MCF 10A (cell line): ENCODE data around the gene PACSIN1. TPM values are rescaled to one million over a fixed set of nuclear protein-coding genes. Genes with fewer than 3 reads are reported as not detected.

ENCODE experiments used
- BruUV-seq: library from RNA; stranded (reverse); fragments of 400-500 nt; replicated peaks from 2 replicates; lab custom pipeline; 2021; lab: Mats Ljungman, UMichigan
- CTCF ChIA-PET: fragments of 300-600 bp; sonication (Branson Sonifier 250); formaldehyde crosslinking; extraction: SDS; loops from one replicate; lab custom pipeline; 2021; ENCODE audit warnings: antibody characterized with exemption, inconsistent platforms; lab: Yijun Ruan, JAX
- POLR2A ChIA-PET: fragments of 300-600, 350-650 bp; sonication (Branson Sonifier 250); formaldehyde crosslinking; extraction: SDS; loops from one replicate; lab custom pipeline; 2020; ENCODE audit warnings: antibody characterized with exemption, inconsistent platforms; lab: Yijun Ruan, JAX
- DNase-seq: peaks from one replicate; pipeline ENCODE4 v3.0.0-alpha.2; 2018; ENCODE audit not compliant: unreplicated experiment
- H3K27ac Mint-ChIP-seq: one replicate; pipeline ENCODE4 v1.8.0; 2022; ENCODE audit warnings: mild to moderate bottlenecking, low read depth, mixed read lengths; ENCODE audit not compliant: unreplicated experiment
- H3K27me3 Mint-ChIP-seq: one replicate; pipeline ENCODE4 v1.8.0; 2022; ENCODE audit warnings: mixed read lengths; ENCODE audit not compliant: insufficient read depth, unreplicated experiment
- H3K36me3 Mint-ChIP-seq: one replicate; pipeline ENCODE4 v1.8.0; 2022; ENCODE audit warnings: mild to moderate bottlenecking, moderate library complexity, mixed read lengths; ENCODE audit not compliant: insufficient read depth, unreplicated experiment
- H3K4me1 Mint-ChIP-seq: one replicate; pipeline ENCODE4 v1.8.0; 2022; ENCODE audit warnings: mixed read lengths; ENCODE audit not compliant: insufficient read depth, unreplicated experiment
- H3K4me3 Mint-ChIP-seq: one replicate; pipeline ENCODE4 v1.8.0; 2022; ENCODE audit warnings: mild to moderate bottlenecking, moderate library complexity, mixed read lengths; ENCODE audit not compliant: unreplicated experiment
- H3K9me3 Mint-ChIP-seq: one replicate; pipeline ENCODE4 v1.8.0; 2022; ENCODE audit warnings: mixed read lengths; ENCODE audit not compliant: unreplicated experiment
- CTCF ChIP-seq: fragments of 200-600 bp; IDR thresholded peaks from one replicate; pipeline ENCODE4 v1.8.0; 2022; ENCODE audit warnings: antibody characterized with exemption, mild to moderate bottlenecking; ENCODE audit not compliant: unreplicated experiment
- intact Hi-C: fragments of 100-400 bp; cut with micrococcal nuclease; formaldehyde crosslinking; loops from 2 replicates; pipeline ENCODE4 v1.14.1; 2022
- total RNA-seq: library from RNA; stranded (reverse); gene quantifications from 2 replicates; pipeline ENCODE4 v1.2.3, GENCODE V29; 2022

PACSIN1 gene
- total RNA-seq, 1 experiment from 2014 or later = not detected

GRCh38 chr6:34437644-34437970 is 28.3 kb upstream of the PACSIN1 start:
- no peak for DNase-seq
- CTCF ChIA-PET = no interaction called here
- TF ChIP-seq CTCF = no peak
- H3K4me1 Mint-ChIP-seq = no peaks in the 10 kb centered on the region
- no peaks in the 10 kb centered on the region for H3K27me3 Mint-ChIP-seq
- H3K4me3 Mint-ChIP-seq = no peak overlapping the region
- intact Hi-C loops = no loop called here
- BruUV-seq = no TSS peak
- POLR2A ChIA-PET = no interaction called here
- no peak overlapping the region for H3K27ac Mint-ChIP-seq
- no peaks in the 10 kb centered on the region for H3K36me3 Mint-ChIP-seq
- peaks cover 9% of the 10 kb centered on the region for H3K9me3 Mint-ChIP-seq

GRCh38 chr6:34438705-34439104 is 27.2 kb upstream of the PACSIN1 start:
- intact Hi-C loops = no loop called here
- H3K9me3 Mint-ChIP-seq = peaks cover 9% of the 10 kb centered on the region
- TF ChIP-seq CTCF = no peak
- no peaks in the 10 kb centered on the region for H3K27me3 Mint-ChIP-seq
- H3K4me3 Mint-ChIP-seq = no peak overlapping the region
- no TSS peak for BruUV-seq
- no peak overlapping the region for H3K27ac Mint-ChIP-seq
- ChIA-PET CTCF (interaction anchor here (0.6 to 1.3 kb wide), 3 partner anchors 20 to 88 kb away, joined by 3 to 4 read pairs (median 3); no protein-coding TSS in a partner anchor), POLR2A (interaction anchor here (0.7 kb wide), 1 partner anchor 170 kb away, joined by 3 read pairs; no protein-coding TSS in a partner anchor)
- H3K36me3 Mint-ChIP-seq = no peaks in the 10 kb centered on the region
- no peaks in the 10 kb centered on the region for H3K4me1 Mint-ChIP-seq
- no peak for DNase-seq

DNA sequence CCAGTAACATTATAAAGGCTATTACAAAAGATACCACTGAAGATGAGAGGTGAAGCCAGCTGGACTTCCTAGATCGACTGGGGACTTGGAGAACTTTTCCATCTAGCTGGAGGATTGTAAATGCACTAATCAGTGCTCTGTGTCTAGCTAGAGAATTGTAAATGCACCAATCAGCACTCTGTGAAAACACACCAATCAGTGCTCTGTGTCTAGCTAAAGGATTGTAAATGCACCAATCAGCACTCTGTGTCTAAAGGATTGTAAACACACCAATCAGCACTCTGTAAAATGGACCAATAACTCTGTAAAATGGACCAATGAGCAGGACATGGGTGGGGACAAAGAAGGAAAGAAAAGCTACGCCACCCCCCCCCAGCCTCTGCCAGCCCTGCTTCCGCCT is 26.4 kb upstream of the PACSIN1 start:
- Mint-ChIP-seq H3K9me3 (peaks cover 9% of the 10 kb centered on the region), H3K27ac (no peak overlapping the region), H3K4me3 (no peak overlapping the region), H3K4me1 (no peaks in the 10 kb centered on the region), H3K36me3 (no peaks in the 10 kb centered on the region), H3K27me3 (no peaks in the 10 kb centered on the region)
- no peak for TF ChIP-seq CTCF
- no peak for DNase-seq
- CTCF ChIA-PET = interaction anchor here (0.6 to 1.3 kb wide), 3 partner anchors 20 to 71 kb away, joined by 3 to 4 read pairs (median 3); no protein-coding TSS in a partner anchor
- BruUV-seq = no TSS peak
- POLR2A ChIA-PET = interaction anchor here (1.1 kb wide), 1 partner anchor 13 kb away, joined by 3 read pairs; the partner anchor contains the start of gene RPS10
- intact Hi-C loops = no loop called here

DNA sequence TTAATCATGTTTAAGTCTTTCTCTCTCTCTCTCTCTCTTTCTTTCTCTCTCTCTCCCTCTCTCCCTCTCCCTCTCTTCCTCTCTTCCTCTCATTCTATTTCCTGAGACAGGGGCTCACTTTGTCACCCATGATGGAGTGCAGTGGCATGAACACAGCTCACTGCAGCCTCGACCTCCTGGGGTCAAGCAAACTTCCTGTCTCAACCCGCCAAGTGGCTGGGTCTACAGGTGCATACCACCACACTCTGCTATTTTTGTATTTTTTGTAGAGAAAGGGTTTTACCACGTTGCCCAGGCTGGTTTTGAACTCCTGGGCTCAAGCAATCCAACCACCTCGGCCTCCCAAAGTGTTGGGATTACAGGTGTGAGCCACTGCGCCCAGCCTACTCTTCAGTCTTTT is 24.4 kb upstream of the PACSIN1 start:
- no peak for TF ChIP-seq CTCF
- ChIA-PET POLR2A (no interaction called here), CTCF (interaction anchor here (0.6 to 0.7 kb wide), 2 partner anchors 20 to 115 kb away, joined by 3 to 5 read pairs; no protein-coding TSS in a partner anchor)
- BruUV-seq = no TSS peak
- Mint-ChIP-seq H3K27me3 (no peaks in the 10 kb centered on the region), H3K4me3 (no peak overlapping the region), H3K36me3 (no peaks in the 10 kb centered on the region), H3K9me3 (peaks cover 9% of the 10 kb centered on the region), H3K4me1 (no peaks in the 10 kb centered on the region), H3K27ac (no peak overlapping the region)
- DNase-seq = no peak
- intact Hi-C loops = no loop called here
